ENCODE results near the gene WWC1.

The WWC1 gene

GRCh38 chr5:168365581-168366081 lies 74.2 kb downstream of the WWC1 start:
- H3K9me3 Mint-ChIP-seq, result no peaks in the 10 kb centered on the region
- H3K27me3 Mint-ChIP-seq (ENCODE audit: low read depth), result no peaks in the 10 kb centered on the region
- H3K4me3 Mint-ChIP-seq, result no peak overlapping the region
- no peaks in the 10 kb centered on the region for H3K36me3 Mint-ChIP-seq (ENCODE audit: low read depth)
- H3K4me1 Mint-ChIP-seq (ENCODE audit: low read depth), result no peaks in the 10 kb centered on the region
- no peak overlapping the region for H3K27ac Mint-ChIP-seq

DNA sequence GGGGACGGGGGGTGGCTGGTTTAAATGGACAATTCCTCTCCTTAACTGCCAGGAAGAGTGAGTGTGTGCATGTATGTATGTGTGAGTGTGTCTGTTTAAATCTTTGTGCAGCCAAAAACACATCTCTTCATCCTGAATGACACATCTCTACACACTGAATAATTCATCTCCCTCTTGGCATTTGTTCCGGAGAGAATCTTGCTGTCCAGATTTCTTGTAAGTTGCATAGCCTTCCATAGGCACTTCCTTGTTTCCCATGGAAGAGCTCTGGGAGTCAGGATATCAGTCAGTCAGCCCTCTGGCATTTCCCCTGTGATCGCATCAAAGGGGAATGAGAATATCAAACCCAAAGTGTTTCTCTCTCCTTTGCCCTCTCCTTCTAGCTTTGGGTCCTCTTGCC lies 74.7 kb downstream of the WWC1 start:
- no peak overlapping the region for H3K27ac Mint-ChIP-seq

GRCh38 chr5:168368854-168369253 lies 77.4 kb downstream of the WWC1 start:
- Mint-ChIP-seq H3K4me1 (ENCODE audit: low read depth) (no peaks in the 10 kb centered on the region), H3K4me3 (no peak overlapping the region), H3K9me3 (no peaks in the 10 kb centered on the region)

More for the DNA sequence above, 74.7 kb downstream of the WWC1 start:
- H3K4me3 Mint-ChIP-seq, result no peak overlapping the region
- H3K4me1 Mint-ChIP-seq (ENCODE audit: low read depth), result no peaks in the 10 kb centered on the region
- H3K9me3 Mint-ChIP-seq, result no peaks in the 10 kb centered on the region
- H3K36me3 Mint-ChIP-seq (ENCODE audit: low read depth), result no peaks in the 10 kb centered on the region
- H3K27me3 Mint-ChIP-seq (ENCODE audit: low read depth), result no peaks in the 10 kb centered on the region

GRCh38 chr5:168370831-168371230 lies 79.4 kb downstream of the WWC1 start:
- Mint-ChIP-seq H3K9me3 (no peaks in the 10 kb centered on the region), H3K27me3 (ENCODE audit: low read depth) (no peaks in the 10 kb centered on the region), H3K27ac (no peak overlapping the region), H3K4me1 (ENCODE audit: low read depth) (no peaks in the 10 kb centered on the region), H3K4me3 (no peak overlapping the region), H3K36me3 (ENCODE audit: low read depth) (no peaks in the 10 kb centered on the region)

More at GRCh38 chr5:168368854-168369253, 77.4 kb downstream of the WWC1 start:
- Mint-ChIP-seq H3K27ac (no peak overlapping the region), H3K36me3 (ENCODE audit: low read depth) (no peaks in the 10 kb centered on the region), H3K27me3 (ENCODE audit: low read depth) (no peaks in the 10 kb centered on the region)

GRCh38 chr5:168372356-168372946 lies 81.0 kb downstream of the WWC1 start:
- H3K9me3 Mint-ChIP-seq, result no peaks in the 10 kb centered on the region
- peaks cover 3% of the 10 kb centered on the region for H3K4me1 Mint-ChIP-seq (ENCODE audit: low read depth)
- H3K27ac Mint-ChIP-seq, result no peak overlapping the region
- no peak overlapping the region for H3K4me3 Mint-ChIP-seq
- no peaks in the 10 kb centered on the region for H3K36me3 Mint-ChIP-seq (ENCODE audit: low read depth)
- H3K27me3 Mint-ChIP-seq (ENCODE audit: low read depth), result no peaks in the 10 kb centered on the region

DNA sequence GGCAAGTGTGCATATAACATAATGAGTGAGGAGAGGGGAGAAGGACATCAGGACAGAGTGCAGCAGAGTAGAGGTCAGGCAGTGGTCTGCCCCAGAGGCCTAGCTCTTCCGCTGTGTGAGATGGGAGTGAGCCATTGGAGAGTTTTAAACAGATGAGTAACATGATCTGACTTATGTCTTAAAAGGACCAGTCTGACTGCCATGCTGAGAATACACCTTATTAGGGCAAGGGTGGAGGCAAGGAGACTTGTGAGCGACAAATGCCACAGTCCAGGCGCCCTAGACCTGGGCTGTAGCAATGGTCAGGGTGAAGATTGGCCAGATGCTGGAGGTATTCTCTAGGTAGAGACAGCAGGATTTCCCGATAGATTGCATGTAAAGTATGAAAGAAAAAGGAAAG lies 83.1 kb downstream of the WWC1 start:
- H3K27ac Mint-ChIP-seq, result no peak overlapping the region
- H3K9me3 Mint-ChIP-seq, result no peaks in the 10 kb centered on the region
- no peaks in the 10 kb centered on the region for H3K36me3 Mint-ChIP-seq (ENCODE audit: low read depth)
- H3K27me3 Mint-ChIP-seq (ENCODE audit: low read depth), result no peaks in the 10 kb centered on the region
- H3K4me3 Mint-ChIP-seq, result no peak overlapping the region
- H3K4me1 Mint-ChIP-seq (ENCODE audit: low read depth), result peaks cover 4% of the 10 kb centered on the region

DNA sequence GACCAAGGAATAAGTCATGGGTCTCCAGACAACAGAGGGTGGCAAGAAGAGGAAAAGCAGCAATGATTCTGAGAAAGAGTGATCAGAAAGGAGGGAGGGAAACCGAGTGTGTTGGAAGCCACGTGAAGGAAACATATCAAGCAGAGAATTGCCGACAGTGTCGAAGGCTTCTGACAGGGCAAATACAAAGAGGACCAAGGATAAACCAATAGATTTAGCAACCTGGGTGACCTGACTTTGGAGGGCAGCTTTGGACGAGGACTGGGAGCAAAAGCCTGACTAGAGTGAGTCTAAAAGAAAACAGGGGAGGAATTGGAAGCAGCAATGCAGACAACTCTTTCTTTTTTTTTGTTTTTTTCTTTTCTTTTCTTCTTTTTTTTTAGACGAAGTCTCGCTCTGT lies 83.8 kb downstream of the WWC1 start:
- no peaks in the 10 kb centered on the region for H3K27me3 Mint-ChIP-seq (ENCODE audit: low read depth)
- no peak overlapping the region for H3K4me3 Mint-ChIP-seq
- H3K9me3 Mint-ChIP-seq, result no peaks in the 10 kb centered on the region
- no peaks in the 10 kb centered on the region for H3K36me3 Mint-ChIP-seq (ENCODE audit: low read depth)
- no peak overlapping the region for H3K27ac Mint-ChIP-seq
- peaks cover 4% of the 10 kb centered on the region for H3K4me1 Mint-ChIP-seq (ENCODE audit: low read depth)

- no peaks in the 10 kb centered on the region for H3K36me3 Mint-ChIP-seq (ENCODE audit: low read depth)
- H3K4me1 Mint-ChIP-seq (ENCODE audit: low read depth), result peaks cover 5% of the 10 kb centered on the region
- H3K9me3 Mint-ChIP-seq, result no peaks in the 10 kb centered on the region
- no peaks in the 10 kb centered on the region for H3K27me3 Mint-ChIP-seq (ENCODE audit: low read depth)
- H3K4me3 Mint-ChIP-seq, result no peak overlapping the region
- H3K27ac Mint-ChIP-seq, result no peak overlapping the region
Measured at GRCh38 chr5:168377525-168377924, 86.1 kb downstream of the WWC1 start.

GRCh38 chr5:168378741-168379140 lies 87.3 kb downstream of the WWC1 start:
- Mint-ChIP-seq H3K4me3 (no peak overlapping the region), H3K27me3 (ENCODE audit: low read depth) (no peaks in the 10 kb centered on the region), H3K9me3 (no peaks in the 10 kb centered on the region), H3K27ac (no peak overlapping the region), H3K36me3 (ENCODE audit: low read depth) (no peaks in the 10 kb centered on the region), H3K4me1 (ENCODE audit: low read depth) (peaks cover 10% of the 10 kb centered on the region)

- Mint-ChIP-seq H3K27ac (no peak overlapping the region), H3K27me3 (ENCODE audit: low read depth) (no peaks in the 10 kb centered on the region), H3K4me1 (ENCODE audit: low read depth) (peaks cover 8% of the 10 kb centered on the region), H3K9me3 (no peaks in the 10 kb centered on the region), H3K36me3 (ENCODE audit: low read depth) (no peaks in the 10 kb centered on the region), H3K4me3 (no peak overlapping the region)
Measured at GRCh38 chr5:168382421-168382820, 91.0 kb downstream of the WWC1 start.

- Mint-ChIP-seq H3K4me1 (ENCODE audit: low read depth) (no peaks in the 10 kb centered on the region), H3K9me3 (peaks cover 10% of the 10 kb centered on the region), H3K4me3 (no peak overlapping the region), H3K27me3 (ENCODE audit: low read depth) (peaks cover 11% of the 10 kb centered on the region), H3K36me3 (ENCODE audit: low read depth) (no peaks in the 10 kb centered on the region), H3K27ac (no peak overlapping the region)
Measured at GRCh38 chr5:168390491-168390890, 99.0 kb downstream of the WWC1 start.

GRCh38 chr5:168393773-168394172 lies 102.3 kb downstream of the WWC1 start:
- H3K4me1 Mint-ChIP-seq (ENCODE audit: low read depth), result no peaks in the 10 kb centered on the region
- H3K36me3 Mint-ChIP-seq (ENCODE audit: low read depth), result no peaks in the 10 kb centered on the region
- H3K4me3 Mint-ChIP-seq, result no peak overlapping the region
- peaks cover 10% of the 10 kb centered on the region for H3K9me3 Mint-ChIP-seq
- H3K27me3 Mint-ChIP-seq (ENCODE audit: low read depth), result peaks cover 11% of the 10 kb centered on the region
- no peak overlapping the region for H3K27ac Mint-ChIP-seq

- H3K27me3 Mint-ChIP-seq (ENCODE audit: low read depth), result peaks cover 14% of the 10 kb centered on the region
- H3K4me3 Mint-ChIP-seq, result no peak overlapping the region
- no peaks in the 10 kb centered on the region for H3K4me1 Mint-ChIP-seq (ENCODE audit: low read depth)
- H3K36me3 Mint-ChIP-seq (ENCODE audit: low read depth), result no peaks in the 10 kb centered on the region
- no peaks in the 10 kb centered on the region for H3K9me3 Mint-ChIP-seq
- H3K27ac Mint-ChIP-seq, result no peak overlapping the region
Measured at GRCh38 chr5:168400429-168401220, 109.2 kb downstream of the WWC1 start.

- H3K9me3 Mint-ChIP-seq, result no peaks in the 10 kb centered on the region
- peaks cover 14% of the 10 kb centered on the region for H3K27me3 Mint-ChIP-seq (ENCODE audit: low read depth)
- H3K27ac Mint-ChIP-seq, result no peak overlapping the region
- H3K4me3 Mint-ChIP-seq, result no peak overlapping the region
- H3K4me1 Mint-ChIP-seq (ENCODE audit: low read depth), result no peaks in the 10 kb centered on the region
- no peaks in the 10 kb centered on the region for H3K36me3 Mint-ChIP-seq (ENCODE audit: low read depth)
Measured at GRCh38 chr5:168401226-168401625, 109.8 kb downstream of the WWC1 start.

DNA sequence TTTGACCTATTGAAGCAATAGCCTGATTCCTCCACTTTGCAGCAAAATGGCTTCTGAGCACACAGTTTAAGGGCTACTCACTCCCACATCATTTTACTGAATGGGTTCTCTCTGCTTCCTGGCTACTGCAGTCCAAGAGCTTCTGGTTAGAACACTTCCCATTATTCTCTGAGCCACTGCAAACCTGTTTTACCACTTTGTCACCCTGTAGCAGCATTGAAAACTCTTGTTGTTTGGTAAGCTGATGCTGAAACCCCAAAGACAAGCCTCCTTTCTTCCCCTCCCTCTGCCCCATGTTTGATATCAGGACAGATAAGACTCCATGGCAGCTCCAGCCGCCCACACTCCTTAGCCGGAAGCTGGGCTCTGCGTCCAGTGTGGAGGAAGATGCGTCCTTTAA lies 110.4 kb downstream of the WWC1 start:
- Mint-ChIP-seq H3K4me3 (no peak overlapping the region), H3K36me3 (ENCODE audit: low read depth) (no peaks in the 10 kb centered on the region), H3K4me1 (ENCODE audit: low read depth) (no peaks in the 10 kb centered on the region), H3K9me3 (no peaks in the 10 kb centered on the region), H3K27me3 (ENCODE audit: low read depth) (peaks cover 14% of the 10 kb centered on the region), H3K27ac (no peak overlapping the region)
